Colonic mucosa (tissue), 4 donors: ENCODE data around the gene MTCL1. TPM values are rescaled to one million over a fixed set of nuclear protein-coding genes. Genes with fewer than 3 reads are reported as not detected.

ENCODE experiments used
- DNase-seq: peaks from one replicate; pipeline ENCODE4 v3.0.0-alpha.2; 2020
- H3K27ac ChIP-seq: fragments of 200-600 bp; one replicate; pipeline ENCODE4 v1.8.0; 2021
- H3K27me3 ChIP-seq: fragments of 200-600 bp; one replicate; pipeline ENCODE4 v1.8.0; 2021
- H3K36me3 ChIP-seq: fragments of 200-600 bp; one replicate; pipeline ENCODE4 v1.8.0; 2021
- H3K4me1 ChIP-seq: fragments of 200-600 bp; one replicate; pipeline ENCODE4 v1.8.0; 2021; ENCODE audit warnings: mild to moderate bottlenecking
- H3K4me3 ChIP-seq: fragments of 200-600 bp; one replicate; pipeline ENCODE4 v1.8.0; 2021
- H3K9ac ChIP-seq, 2 donors: one replicate each; pipeline ENCODE4 v1.7.0; 2013; ENCODE audit warnings: control low read depth in 2 of 2, low read depth in 2 of 2, low read length in 2 of 2
- H3K9me3 ChIP-seq: fragments of 200-600 bp; one replicate; pipeline ENCODE4 v1.8.0; 2021
- CTCF ChIP-seq: fragments of 200-600 bp; IDR thresholded peaks from one replicate; pipeline ENCODE4 v1.8.0; 2022; ENCODE audit warnings: antibody characterized with exemption, mild to moderate bottlenecking
- intact Hi-C: fragments of 100-400 bp; cut with DNase I; formaldehyde crosslinking; loops from one replicate; pipeline ENCODE4 v1.14.1; 2022
- total RNA-seq, 2 donors: library from RNA; stranded (reverse); fragmentation: NEBNext Ultra II Directional in 1 of 2; extraction: Animal tissue kit (Norgen Biotek cat#: 25700) in 1 of 2; gene quantifications; one replicate each; pipeline ENCODE4 v1.2.1, GENCODE V29; 2021
- donor health status: healthy.
- donor health status: DM: no; HTN: no; CAD: no.
- donor health status: DM: no; HTN: no; CAD: no.

The MTCL1 gene
- total RNA-seq, 2 donors from 2014 or later, result 2.3 to 20.8 TPM

GRCh38 chr18:8835521-8835953 lies 130.2 kb downstream of the MTCL1 start:
- H3K9ac ChIP-seq, result no peak overlapping the region
- no peak for DNase-seq
- no peaks in the 10 kb centered on the region for H3K4me1 ChIP-seq
- no peak overlapping the region for H3K27ac ChIP-seq
- H3K9me3 ChIP-seq, result no peaks in the 10 kb centered on the region
- no peak for TF ChIP-seq CTCF
- H3K4me3 ChIP-seq, result no peak overlapping the region
- intact Hi-C loops, result no loop called here
- no peaks in the 10 kb centered on the region for H3K27me3 ChIP-seq
- H3K36me3 ChIP-seq, result no peaks in the 10 kb centered on the region

GRCh38 chr18:8839281-8839680 lies 133.9 kb downstream of the MTCL1 start:
- no peaks in the 10 kb centered on the region for H3K4me1 ChIP-seq
- intact Hi-C loops, result no loop called here
- H3K36me3 ChIP-seq, result no peaks in the 10 kb centered on the region
- TF ChIP-seq CTCF, result no peak
- H3K9ac ChIP-seq, result no peak overlapping the region
- H3K27ac ChIP-seq, result no peak overlapping the region
- no peaks in the 10 kb centered on the region for H3K27me3 ChIP-seq
- DNase-seq, result no peak
- no peak overlapping the region for H3K4me3 ChIP-seq
- no peaks in the 10 kb centered on the region for H3K9me3 ChIP-seq

GRCh38 chr18:8841781-8842485 lies 136.6 kb downstream of the MTCL1 start:
- no peak for DNase-seq
- no peaks in the 10 kb centered on the region for H3K36me3 ChIP-seq
- intact Hi-C loops, result no loop called here
- no peaks in the 10 kb centered on the region for H3K27me3 ChIP-seq
- TF ChIP-seq CTCF, result no peak
- no peaks in the 10 kb centered on the region for H3K9me3 ChIP-seq
- H3K4me3 ChIP-seq, result no peak overlapping the region
- H3K9ac ChIP-seq, result no peak overlapping the region
- no peaks in the 10 kb centered on the region for H3K4me1 ChIP-seq
- no peak overlapping the region for H3K27ac ChIP-seq

- Histone ChIP-seq H3K9ac (no peak overlapping the region), H3K27ac (no peak overlapping the region), H3K27me3 (no peaks in the 10 kb centered on the region), H3K4me3 (no peak overlapping the region), H3K36me3 (no peaks in the 10 kb centered on the region), H3K4me1 (no peaks in the 10 kb centered on the region), H3K9me3 (no peaks in the 10 kb centered on the region)
- intact Hi-C loops, result no loop called here
- no peak for TF ChIP-seq CTCF
- DNase-seq, result no peak
These were observed 137.2 kb downstream of the MTCL1 start for GRCh38 chr18:8842506-8842905.

GRCh38 chr18:8843005-8843404 lies 137.6 kb downstream of the MTCL1 start:
- intact Hi-C loops, result no loop called here
- DNase-seq, result no peak

More at GRCh38 chr18:8843005-8843404, 137.6 kb downstream of the MTCL1 start:
- H3K4me3 ChIP-seq, result no peak overlapping the region
- no peaks in the 10 kb centered on the region for H3K9me3 ChIP-seq
- H3K9ac ChIP-seq, result no peak overlapping the region
- no peak overlapping the region for H3K27ac ChIP-seq
- TF ChIP-seq CTCF, result no peak
- H3K27me3 ChIP-seq, result no peaks in the 10 kb centered on the region
- no peaks in the 10 kb centered on the region for H3K4me1 ChIP-seq
- H3K36me3 ChIP-seq, result no peaks in the 10 kb centered on the region
